Measurements from ENCODE around the gene GARIN5A.

DNA sequence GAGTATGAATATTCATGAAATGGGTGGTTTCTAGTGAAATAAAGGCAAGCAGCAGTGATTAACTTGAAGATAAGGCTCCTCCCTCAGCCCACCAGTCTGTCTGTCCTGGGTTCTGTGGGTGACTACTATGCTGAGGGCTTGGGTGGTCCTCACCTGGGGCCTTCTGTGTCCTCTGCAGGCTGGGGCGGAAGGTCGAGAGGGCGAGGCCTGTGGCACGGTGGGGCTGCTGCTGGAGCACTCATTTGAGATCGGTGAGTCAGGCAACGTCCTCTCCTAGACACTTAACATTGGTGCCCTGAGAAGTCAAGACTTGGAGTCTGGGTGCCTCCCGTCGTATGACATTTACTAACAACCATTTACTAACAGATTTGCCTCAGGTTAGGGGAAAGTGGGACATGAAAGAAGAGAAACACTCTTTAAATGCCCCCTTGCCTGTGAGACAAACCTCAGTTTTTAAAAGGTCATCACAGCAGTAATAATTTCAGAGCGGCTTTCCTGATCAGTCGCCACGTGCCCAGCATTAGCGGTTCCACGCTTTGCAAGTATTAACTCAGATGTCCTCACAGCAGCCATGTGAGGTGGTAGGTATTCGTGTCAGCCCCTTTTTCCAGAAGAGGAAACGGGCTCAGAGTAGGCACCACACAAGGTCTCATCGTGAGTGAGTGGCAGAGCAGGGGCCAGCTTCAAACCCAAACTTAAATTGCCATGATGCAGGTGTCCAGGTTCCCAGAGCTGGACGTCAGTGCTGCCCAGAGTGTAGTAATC lies 1.3 kb upstream of the GARIN5A start:
- TF ChIP-seq TEAD4 (IDR thresholded peaks at IDR 0.05; ENCODE audit: borderline replicate concordance, insufficient read depth): no peak
- TF ChIP-seq, protein P1, sequence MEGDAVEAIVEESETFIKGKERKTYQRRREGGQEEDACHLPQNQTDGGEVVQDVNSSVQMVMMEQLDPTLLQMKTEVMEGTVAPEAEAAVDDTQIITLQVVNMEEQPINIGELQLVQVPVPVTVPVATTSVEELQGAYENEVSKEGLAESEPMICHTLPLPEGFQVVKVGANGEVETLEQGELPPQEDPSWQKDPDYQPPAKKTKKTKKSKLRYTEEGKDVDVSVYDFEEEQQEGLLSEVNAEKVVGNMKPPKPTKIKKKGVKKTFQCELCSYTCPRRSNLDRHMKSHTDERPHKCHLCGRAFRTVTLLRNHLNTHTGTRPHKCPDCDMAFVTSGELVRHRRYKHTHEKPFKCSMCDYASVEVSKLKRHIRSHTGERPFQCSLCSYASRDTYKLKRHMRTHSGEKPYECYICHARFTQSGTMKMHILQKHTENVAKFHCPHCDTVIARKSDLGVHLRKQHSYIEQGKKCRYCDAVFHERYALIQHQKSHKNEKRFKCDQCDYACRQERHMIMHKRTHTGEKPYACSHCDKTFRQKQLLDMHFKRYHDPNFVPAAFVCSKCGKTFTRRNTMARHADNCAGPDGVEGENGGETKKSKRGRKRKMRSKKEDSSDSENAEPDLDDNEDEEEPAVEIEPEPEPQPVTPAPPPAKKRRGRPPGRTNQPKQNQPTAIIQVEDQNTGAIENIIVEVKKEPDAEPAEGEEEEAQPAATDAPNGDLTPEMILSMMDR (IDR thresholded peaks at IDR 0.05): no peak
- no peak for TF ChIP-seq EP300 (IDR thresholded peaks at IDR 0.05; ENCODE audit: borderline replicate concordance in 1 of 2, low read depth in 1 of 2, low read length in 1 of 2)
- TF ChIP-seq, protein P2, sequence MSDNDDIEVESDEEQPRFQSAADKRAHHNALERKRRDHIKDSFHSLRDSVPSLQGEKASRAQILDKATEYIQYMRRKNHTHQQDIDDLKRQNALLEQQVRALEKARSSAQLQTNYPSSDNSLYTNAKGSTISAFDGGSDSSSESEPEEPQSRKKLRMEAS (IDR thresholded peaks at IDR 0.05; ENCODE audit: low read depth): no peak
- TF ChIP-seq MEF2A (IDR thresholded peaks at IDR 0.05; ENCODE audit: borderline replicate concordance, low read depth): no peak
- TF ChIP-seq RFX5 (IDR thresholded peaks at IDR 0.05; ENCODE audit: low read length): no peak
- TF ChIP-seq TAF1 (IDR thresholded peaks at IDR 0.05; ENCODE audit: borderline replicate concordance, low read depth, low read length): no peak
- TF ChIP-seq, protein P3, sequence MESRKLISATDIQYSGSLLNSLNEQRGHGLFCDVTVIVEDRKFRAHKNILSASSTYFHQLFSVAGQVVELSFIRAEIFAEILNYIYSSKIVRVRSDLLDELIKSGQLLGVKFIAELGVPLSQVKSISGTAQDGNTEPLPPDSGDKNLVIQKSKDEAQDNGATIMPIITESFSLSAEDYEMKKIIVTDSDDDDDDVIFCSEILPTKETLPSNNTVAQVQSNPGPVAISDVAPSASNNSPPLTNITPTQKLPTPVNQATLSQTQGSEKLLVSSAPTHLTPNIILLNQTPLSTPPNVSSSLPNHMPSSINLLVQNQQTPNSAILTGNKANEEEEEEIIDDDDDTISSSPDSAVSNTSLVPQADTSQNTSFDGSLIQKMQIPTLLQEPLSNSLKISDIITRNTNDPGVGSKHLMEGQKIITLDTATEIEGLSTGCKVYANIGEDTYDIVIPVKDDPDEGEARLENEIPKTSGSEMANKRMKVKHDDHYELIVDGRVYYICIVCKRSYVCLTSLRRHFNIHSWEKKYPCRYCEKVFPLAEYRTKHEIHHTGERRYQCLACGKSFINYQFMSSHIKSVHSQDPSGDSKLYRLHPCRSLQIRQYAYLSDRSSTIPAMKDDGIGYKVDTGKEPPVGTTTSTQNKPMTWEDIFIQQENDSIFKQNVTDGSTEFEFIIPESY (IDR thresholded peaks at IDR 0.05; ENCODE audit: borderline replicate concordance, low read depth): no peak
- TF ChIP-seq, protein P4, sequence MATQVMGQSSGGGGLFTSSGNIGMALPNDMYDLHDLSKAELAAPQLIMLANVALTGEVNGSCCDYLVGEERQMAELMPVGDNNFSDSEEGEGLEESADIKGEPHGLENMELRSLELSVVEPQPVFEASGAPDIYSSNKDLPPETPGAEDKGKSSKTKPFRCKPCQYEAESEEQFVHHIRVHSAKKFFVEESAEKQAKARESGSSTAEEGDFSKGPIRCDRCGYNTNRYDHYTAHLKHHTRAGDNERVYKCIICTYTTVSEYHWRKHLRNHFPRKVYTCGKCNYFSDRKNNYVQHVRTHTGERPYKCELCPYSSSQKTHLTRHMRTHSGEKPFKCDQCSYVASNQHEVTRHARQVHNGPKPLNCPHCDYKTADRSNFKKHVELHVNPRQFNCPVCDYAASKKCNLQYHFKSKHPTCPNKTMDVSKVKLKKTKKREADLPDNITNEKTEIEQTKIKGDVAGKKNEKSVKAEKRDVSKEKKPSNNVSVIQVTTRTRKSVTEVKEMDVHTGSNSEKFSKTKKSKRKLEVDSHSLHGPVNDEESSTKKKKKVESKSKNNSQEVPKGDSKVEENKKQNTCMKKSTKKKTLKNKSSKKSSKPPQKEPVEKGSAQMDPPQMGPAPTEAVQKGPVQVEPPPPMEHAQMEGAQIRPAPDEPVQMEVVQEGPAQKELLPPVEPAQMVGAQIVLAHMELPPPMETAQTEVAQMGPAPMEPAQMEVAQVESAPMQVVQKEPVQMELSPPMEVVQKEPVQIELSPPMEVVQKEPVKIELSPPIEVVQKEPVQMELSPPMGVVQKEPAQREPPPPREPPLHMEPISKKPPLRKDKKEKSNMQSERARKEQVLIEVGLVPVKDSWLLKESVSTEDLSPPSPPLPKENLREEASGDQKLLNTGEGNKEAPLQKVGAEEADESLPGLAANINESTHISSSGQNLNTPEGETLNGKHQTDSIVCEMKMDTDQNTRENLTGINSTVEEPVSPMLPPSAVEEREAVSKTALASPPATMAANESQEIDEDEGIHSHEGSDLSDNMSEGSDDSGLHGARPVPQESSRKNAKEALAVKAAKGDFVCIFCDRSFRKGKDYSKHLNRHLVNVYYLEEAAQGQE (IDR thresholded peaks at IDR 0.05; ENCODE audit: low read depth, low read length): no peak
- TF ChIP-seq NRF1 (IDR thresholded peaks at IDR 0.05; ENCODE audit: low read depth, low read length): no peak
- no peak for TF ChIP-seq FOXM1 (IDR thresholded peaks at IDR 0.05; ENCODE audit: low read depth)
- no peak for TF ChIP-seq POLR2AphosphoS5 (IDR thresholded peaks at IDR 0.05; ENCODE audit: low read depth, low read length)

All from SK-N-SH (cell line).